ENCODE results near the gene AATK. TPM values are rescaled to one million over a fixed set of nuclear protein-coding genes. Genes with fewer than 3 reads are reported as not detected.

AATK gene
- total and polyA plus RNA-seq, 2 of the 13 experiments (the other 11 are each of a cell fraction or from before 2014, with no cell fraction given): 2.9 to 8.4 TPM

GRCh38 chr17:81167638-81168037 lies 1.6 kb upstream of the AATK start (continued):
- TF ChIP-seq SNAPC4 (CRISPR knock-in tag; IDR thresholded peaks at IDR 0.05): no peak
- TF ChIP-seq MXD4 (CRISPR knock-in tag; IDR thresholded peaks at IDR 0.05): no peak
- no peak for TF ChIP-seq STAT6 (CRISPR knock-in tag; IDR thresholded peaks at IDR 0.05; ENCODE audit: borderline replicate concordance)
- no peak for TF ChIP-seq ZNF562 (CRISPR knock-in tag; IDR thresholded peaks at IDR 0.05; ENCODE audit: borderline replicate concordance)
- no peak for TF ChIP-seq WIZ (CRISPR knock-in tag; IDR thresholded peaks at IDR 0.05)
- TF ChIP-seq RFXAP (CRISPR knock-in tag; IDR thresholded peaks at IDR 0.05; ENCODE audit: borderline replicate concordance): no peak
- TF ChIP-seq ZBTB34 (CRISPR knock-in tag; IDR thresholded peaks at IDR 0.05): no peak
- 0 out of 2 replicates have a peak, but pooled peaks have one; percentile 19 for TF ChIP-seq RBFOX2 (IDR thresholded peaks at IDR 0.05; ENCODE audit: low read depth, low read length)
- no peak for TF ChIP-seq TEAD3 (CRISPR knock-in tag; optimal IDR thresholded peaks at IDR 0.05; ENCODE audit: borderline replicate concordance)
- TF ChIP-seq CENPBD1 (CRISPR knock-in tag; IDR thresholded peaks at IDR 0.05; ENCODE audit: borderline replicate concordance, low read depth): no peak
- 0 out of 2 replicates have a peak, but pooled peaks have one; percentile 39 for TF ChIP-seq MXD1 (CRISPR knock-in tag; IDR thresholded peaks at IDR 0.05)
- no peak for TF ChIP-seq SRY (CRISPR knock-in tag; IDR thresholded peaks at IDR 0.05)
- no peak for TF ChIP-seq NR3C1 (CRISPR knock-in tag; IDR thresholded peaks at IDR 0.05)
- peak; percentile 73; the same call in 1 of the 2 replicates for TF ChIP-seq ZBTB33 (CRISPR knock-in tag; IDR thresholded peaks at IDR 0.05)
- TF ChIP-seq PHF5A (CRISPR knock-in tag; IDR thresholded peaks at IDR 0.05; ENCODE audit: low read depth, unreplicated experiment): no peak
- peak; percentile 38 for TF ChIP-seq MED8 (CRISPR knock-in tag; IDR thresholded peaks at IDR 0.05; ENCODE audit: insufficient replicate concordance)
- no peak for TF ChIP-seq RBM22 (optimal IDR thresholded peaks at IDR 0.05; ENCODE audit: low read length)

Data from HepG2 (cell line).